Neutrophil (primary cell): ENCODE data around the gene ZNF451.

Experiments
- H3K27ac ChIP-seq: fragments of 200-600 bp; sonication (generic); 2 replicates; pipeline ENCODE4 v1.5.1; 2016; ENCODE audit warnings: mild to moderate bottlenecking, moderate library complexity
- H3K27me3 ChIP-seq: fragments of 200-600 bp; sonication (generic); 2 replicates; pipeline ENCODE4 v1.6.0; 2016; ENCODE audit warnings: mild to moderate bottlenecking
- H3K36me3 ChIP-seq: fragments of 200-600 bp; sonication (generic); 2 replicates; pipeline ENCODE4 v1.5.1; 2017
- H3K4me1 ChIP-seq, 2 experiments: fragments of 200-600 bp in 1 of 2; sonication (generic) in 1 of 2; 1 replicate in 1 of 2; 2 replicates in 1 of 2; pipeline versions ENCODE4 v1.5.1 to v1.6.1; 2013 to 2016; ENCODE audit warnings: low read depth in 1 of 2, low read length in 1 of 2, mild to moderate bottlenecking in 1 of 2, moderate library complexity in 1 of 2; ENCODE audit not compliant: control insufficient read depth in 1 of 2, insufficient read depth in 1 of 2
- H3K4me3 ChIP-seq, 2 experiments: fragments of 200-600 bp in 1 of 2; sonication (generic) in 1 of 2; 1 replicate in 1 of 2; 2 replicates in 1 of 2; pipeline ENCODE4 v1.5.1; 2013 to 2016; ENCODE audit warnings: low read depth in 1 of 2, low read length in 1 of 2, mild to moderate bottlenecking in 1 of 2, moderate library complexity in 1 of 2
- H3K9me3 ChIP-seq: fragments of 200-600 bp; sonication (generic); 2 replicates; pipeline ENCODE4 v1.5.1; 2016
- TF ChIP-seq, protein P1 (sequence below): fragments of 200-600 bp; sonication (generic); IDR thresholded peaks from 2 replicates; pipeline ENCODE4 v1.5.1; 2016; ENCODE audit warnings: antibody characterized with exemption

Gene ZNF451

DNA sequence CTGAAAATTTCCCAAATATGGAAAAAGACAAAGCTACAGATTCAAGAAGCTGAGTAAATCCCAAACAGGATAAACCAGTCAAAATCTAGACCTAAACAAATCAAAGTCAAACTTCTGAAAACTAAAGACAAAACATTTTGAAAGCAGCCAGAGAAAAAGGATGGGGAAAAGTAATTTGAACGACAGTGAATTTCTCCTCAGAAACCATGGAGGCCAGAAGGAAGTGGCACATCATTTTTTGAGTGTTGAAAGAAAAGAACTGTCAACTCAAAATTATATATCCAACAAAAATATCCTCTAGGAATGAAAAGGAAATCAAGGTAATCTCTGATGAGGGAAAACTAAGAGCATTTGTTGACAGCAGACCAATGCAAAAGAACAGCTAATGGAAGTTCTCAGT, 125.3 kb downstream of the ZNF451 start:
- Histone ChIP-seq H3K27ac (no peak overlapping the region), H3K4me1 (no peaks in the 10 kb centered on the region), H3K36me3 (no peaks in the 10 kb centered on the region), H3K9me3 (no peaks in the 10 kb centered on the region), H3K27me3 (peaks cover 8% of the 10 kb centered on the region), H3K4me3 (no peak overlapping the region)
- TF ChIP-seq, protein P1, sequence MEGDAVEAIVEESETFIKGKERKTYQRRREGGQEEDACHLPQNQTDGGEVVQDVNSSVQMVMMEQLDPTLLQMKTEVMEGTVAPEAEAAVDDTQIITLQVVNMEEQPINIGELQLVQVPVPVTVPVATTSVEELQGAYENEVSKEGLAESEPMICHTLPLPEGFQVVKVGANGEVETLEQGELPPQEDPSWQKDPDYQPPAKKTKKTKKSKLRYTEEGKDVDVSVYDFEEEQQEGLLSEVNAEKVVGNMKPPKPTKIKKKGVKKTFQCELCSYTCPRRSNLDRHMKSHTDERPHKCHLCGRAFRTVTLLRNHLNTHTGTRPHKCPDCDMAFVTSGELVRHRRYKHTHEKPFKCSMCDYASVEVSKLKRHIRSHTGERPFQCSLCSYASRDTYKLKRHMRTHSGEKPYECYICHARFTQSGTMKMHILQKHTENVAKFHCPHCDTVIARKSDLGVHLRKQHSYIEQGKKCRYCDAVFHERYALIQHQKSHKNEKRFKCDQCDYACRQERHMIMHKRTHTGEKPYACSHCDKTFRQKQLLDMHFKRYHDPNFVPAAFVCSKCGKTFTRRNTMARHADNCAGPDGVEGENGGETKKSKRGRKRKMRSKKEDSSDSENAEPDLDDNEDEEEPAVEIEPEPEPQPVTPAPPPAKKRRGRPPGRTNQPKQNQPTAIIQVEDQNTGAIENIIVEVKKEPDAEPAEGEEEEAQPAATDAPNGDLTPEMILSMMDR: no peak

DNA sequence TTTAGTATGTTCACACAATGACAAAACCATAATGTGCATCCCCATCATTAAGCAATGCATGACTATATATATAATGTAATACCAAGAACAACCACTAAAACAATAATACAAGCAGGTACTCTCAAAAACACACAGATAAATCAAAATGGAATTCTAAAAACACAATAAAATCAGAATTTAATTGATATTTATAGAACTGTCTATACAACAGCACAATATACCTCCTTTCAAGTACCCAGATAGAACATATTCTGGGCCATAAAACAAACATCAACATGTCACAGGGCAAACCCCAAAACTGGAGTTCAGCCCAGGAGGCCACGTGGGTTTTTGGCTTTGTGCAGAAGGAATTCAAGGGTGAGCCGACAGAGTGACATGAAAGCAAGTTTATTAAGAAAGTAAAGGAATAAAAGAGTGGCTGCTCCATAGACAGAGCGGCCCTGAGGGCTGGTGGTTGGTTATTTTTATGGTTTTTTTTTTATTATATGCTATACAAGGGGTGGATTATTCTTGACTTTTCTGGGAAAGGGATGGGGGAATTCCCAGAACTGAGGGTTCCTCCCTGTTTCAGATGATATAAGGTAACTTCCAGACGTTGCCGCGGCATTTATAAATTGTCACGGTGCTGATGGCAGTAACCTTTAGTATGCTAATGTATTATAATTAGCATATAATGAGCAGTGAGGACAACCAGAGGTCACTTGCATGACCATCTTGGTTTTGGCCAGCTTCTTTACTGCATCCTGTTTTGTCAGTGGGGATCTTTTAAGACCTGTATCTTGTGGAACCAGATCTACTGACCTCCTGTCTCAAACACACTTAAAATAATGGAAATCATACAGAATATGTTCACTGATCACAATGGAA, 126.5 kb downstream of the ZNF451 start:
- Histone ChIP-seq H3K9me3 (no peaks in the 10 kb centered on the region), H3K27ac (no peak overlapping the region), H3K4me1 (peaks cover 5% of the 10 kb centered on the region in 2 experiments), H3K36me3 (no peaks in the 10 kb centered on the region), H3K27me3 (peaks cover 20% of the 10 kb centered on the region), H3K4me3 (no peak overlapping the region)
- TF ChIP-seq, protein P1: no peak

DNA sequence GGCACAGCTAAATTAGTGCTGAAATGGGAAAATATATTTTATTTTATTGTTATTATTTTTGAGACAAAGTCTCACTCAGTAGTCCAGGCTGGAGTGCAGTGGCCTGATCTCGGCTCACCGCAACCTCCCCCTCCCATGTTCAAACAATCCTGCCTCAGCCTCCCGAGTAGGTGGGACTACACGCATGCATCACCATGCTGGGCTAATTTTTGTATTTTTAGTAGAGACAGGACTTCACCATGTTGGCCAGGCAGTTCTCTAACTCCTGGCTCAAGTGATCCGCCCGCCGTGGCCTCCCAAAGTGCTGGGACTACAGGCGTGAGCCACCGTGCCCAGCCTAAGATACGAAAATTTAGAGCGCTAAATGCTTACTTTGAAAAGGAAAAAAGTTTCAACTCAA, 127.3 kb downstream of the ZNF451 start:
- no peaks in the 10 kb centered on the region for H3K36me3 ChIP-seq
- no peak overlapping the region for H3K27ac ChIP-seq
- no peak overlapping the region for H3K4me3 ChIP-seq
- H3K9me3 ChIP-seq: no peaks in the 10 kb centered on the region
- peaks cover 6 to 8% of the 10 kb centered on the region in 2 experiments for H3K4me1 ChIP-seq
- TF ChIP-seq, protein P1: no peak
- H3K27me3 ChIP-seq: peaks cover 25% of the 10 kb centered on the region
